HG03457 (cell line): ENCODE measurements around the gene FOXI1.

ENCODE experiments used
- ATAC-seq: cut with Tn5 transposase; IDR thresholded peaks from one replicate; pipeline ENCODE4 v1.9.1; 2021; ENCODE audit warnings: moderate number of reproducible peaks; ENCODE audit not compliant: unreplicated experiment

Gene FOXI1

DNA sequence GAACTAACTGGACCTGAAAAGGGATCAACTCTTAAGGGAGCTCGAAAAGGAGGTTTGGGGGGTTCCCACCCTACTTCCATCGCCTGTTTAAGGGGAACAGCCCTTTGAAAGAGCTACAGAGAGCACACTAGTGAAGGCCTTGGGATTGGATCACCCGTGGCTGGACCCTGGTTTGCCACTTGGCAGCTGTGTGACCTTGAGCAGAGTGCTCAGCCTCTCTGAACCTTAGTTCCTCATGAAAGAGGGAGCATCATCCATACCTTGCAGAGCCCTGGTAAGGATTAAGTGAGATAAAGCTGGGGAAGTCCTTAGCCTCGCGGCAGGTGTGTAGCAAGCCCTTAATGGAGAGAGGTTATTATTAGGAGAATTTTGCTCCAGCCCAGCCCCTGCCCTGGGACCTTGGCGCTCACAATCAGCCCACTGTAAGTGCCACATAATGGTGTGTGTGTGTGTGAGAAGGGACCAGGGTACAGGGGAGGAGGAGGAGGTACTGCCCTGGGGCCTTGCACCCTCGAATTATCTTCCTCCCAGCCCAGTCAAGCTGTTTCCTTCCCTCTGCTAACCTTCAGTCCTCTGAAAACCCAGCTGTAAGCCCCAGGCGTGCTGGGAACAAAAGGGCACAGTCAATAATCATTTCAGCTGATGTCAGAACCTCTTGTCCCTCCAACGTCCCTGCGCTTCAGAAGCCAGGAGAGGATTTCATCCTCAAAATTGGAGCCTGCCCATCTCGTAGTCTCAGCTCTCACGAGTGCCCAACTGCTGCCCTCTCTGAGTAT is 42.9 kb downstream of the FOXI1 start:
- ATAC-seq: no peak

DNA sequence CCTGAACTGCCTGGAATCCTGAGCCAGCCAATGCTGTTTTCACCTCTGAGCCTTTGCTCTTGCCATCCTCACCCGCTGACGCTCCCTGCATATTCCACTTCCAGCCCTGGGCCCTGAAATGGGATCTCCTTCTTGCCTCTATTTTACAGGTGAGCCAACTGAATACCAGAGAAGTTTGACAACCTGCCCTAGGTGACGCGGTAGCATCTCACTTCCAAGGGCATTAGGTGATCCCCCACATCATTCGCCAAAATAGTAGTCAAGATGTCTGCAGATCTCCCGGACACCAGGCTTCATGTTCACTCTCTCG is 43.5 kb downstream of the FOXI1 start:
- ATAC-seq: no peak

- no peak for ATAC-seq
Observed at GRCh38 chr5:170150713-170151096, 45.0 kb downstream of the FOXI1 start.

DNA sequence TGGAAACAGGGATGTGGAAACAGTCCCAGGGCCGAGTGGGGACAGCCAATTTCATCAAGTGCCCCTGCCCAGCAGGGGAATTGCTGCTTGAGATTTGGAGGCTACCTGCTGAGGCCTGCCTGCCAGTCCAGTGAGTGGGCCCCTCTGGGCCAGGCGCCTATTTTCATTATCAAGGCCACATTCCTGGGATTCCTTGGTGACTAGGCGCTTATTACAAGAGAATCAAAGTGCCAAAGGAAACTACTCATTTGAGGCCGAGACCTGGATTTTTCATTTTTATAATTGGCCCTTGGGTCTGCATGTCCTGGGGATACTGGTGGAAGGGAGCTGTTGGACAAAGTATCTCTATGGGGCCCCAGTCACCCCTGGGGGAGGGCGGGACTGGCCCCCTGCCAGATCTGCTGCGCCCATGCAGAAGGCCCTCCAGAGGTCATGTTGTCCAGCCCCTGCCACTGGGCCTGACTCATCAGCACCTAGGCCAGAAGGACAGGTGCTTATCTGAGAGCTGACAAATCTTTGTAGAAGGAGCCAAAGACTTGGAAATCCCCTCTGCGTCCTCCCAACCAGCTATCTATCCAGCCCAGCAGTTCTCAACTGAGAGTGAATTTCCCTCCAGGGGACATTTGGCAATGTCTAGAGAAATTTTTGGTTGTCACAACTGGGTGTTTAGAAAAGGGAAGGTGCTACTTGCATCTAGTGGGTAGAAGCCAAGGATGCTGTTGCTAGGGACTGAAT is 45.6 kb downstream of the FOXI1 start:
- peak; percentile 76 for ATAC-seq

- no peak for ATAC-seq
Observed at GRCh38 chr5:170152767-170153166, 47.1 kb downstream of the FOXI1 start.

GRCh38 chr5:170154297-170154696 is 48.6 kb downstream of the FOXI1 start:
- ATAC-seq: no peak

- ATAC-seq: no peak
Observed at GRCh38 chr5:170154744-170155143, 49.0 kb downstream of the FOXI1 start.

- no peak for ATAC-seq
Observed at GRCh38 chr5:170155771-170156170, 50.1 kb downstream of the FOXI1 start.

GRCh38 chr5:170159101-170159698 is 53.5 kb downstream of the FOXI1 start:
- ATAC-seq: no peak
